ENCODE measurements around the gene EFCAB5.

- TF ChIP-seq CTCF (IDR thresholded peaks at IDR 0.05; ENCODE audit: insufficient read depth, low read length) (no peak), POLR2AphosphoS5 (IDR thresholded peaks at IDR 0.05; ENCODE audit: low read depth) (no peak), SPI1 (IDR thresholded peaks at IDR 0.05; ENCODE audit: borderline replicate concordance, low read depth) (no peak)
- TF ChIP-seq, protein P1, sequence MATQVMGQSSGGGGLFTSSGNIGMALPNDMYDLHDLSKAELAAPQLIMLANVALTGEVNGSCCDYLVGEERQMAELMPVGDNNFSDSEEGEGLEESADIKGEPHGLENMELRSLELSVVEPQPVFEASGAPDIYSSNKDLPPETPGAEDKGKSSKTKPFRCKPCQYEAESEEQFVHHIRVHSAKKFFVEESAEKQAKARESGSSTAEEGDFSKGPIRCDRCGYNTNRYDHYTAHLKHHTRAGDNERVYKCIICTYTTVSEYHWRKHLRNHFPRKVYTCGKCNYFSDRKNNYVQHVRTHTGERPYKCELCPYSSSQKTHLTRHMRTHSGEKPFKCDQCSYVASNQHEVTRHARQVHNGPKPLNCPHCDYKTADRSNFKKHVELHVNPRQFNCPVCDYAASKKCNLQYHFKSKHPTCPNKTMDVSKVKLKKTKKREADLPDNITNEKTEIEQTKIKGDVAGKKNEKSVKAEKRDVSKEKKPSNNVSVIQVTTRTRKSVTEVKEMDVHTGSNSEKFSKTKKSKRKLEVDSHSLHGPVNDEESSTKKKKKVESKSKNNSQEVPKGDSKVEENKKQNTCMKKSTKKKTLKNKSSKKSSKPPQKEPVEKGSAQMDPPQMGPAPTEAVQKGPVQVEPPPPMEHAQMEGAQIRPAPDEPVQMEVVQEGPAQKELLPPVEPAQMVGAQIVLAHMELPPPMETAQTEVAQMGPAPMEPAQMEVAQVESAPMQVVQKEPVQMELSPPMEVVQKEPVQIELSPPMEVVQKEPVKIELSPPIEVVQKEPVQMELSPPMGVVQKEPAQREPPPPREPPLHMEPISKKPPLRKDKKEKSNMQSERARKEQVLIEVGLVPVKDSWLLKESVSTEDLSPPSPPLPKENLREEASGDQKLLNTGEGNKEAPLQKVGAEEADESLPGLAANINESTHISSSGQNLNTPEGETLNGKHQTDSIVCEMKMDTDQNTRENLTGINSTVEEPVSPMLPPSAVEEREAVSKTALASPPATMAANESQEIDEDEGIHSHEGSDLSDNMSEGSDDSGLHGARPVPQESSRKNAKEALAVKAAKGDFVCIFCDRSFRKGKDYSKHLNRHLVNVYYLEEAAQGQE (IDR thresholded peaks at IDR 0.05; ENCODE audit: insufficient replicate concordance, low read depth) = no peak
Measured at GRCh38 chr17:29945281-29945680, 3.8 kb downstream of the EFCAB5 start.

Measured in HL-60 (cell line).